ENCODE data around the gene COTL1. TPM values are rescaled to one million over a fixed set of nuclear protein-coding genes. Genes with fewer than 3 reads are reported as not detected.

Gene COTL1
- total and polyA plus RNA-seq, 4 donors: 41.4 to 182 (median 132) TPM

DNA sequence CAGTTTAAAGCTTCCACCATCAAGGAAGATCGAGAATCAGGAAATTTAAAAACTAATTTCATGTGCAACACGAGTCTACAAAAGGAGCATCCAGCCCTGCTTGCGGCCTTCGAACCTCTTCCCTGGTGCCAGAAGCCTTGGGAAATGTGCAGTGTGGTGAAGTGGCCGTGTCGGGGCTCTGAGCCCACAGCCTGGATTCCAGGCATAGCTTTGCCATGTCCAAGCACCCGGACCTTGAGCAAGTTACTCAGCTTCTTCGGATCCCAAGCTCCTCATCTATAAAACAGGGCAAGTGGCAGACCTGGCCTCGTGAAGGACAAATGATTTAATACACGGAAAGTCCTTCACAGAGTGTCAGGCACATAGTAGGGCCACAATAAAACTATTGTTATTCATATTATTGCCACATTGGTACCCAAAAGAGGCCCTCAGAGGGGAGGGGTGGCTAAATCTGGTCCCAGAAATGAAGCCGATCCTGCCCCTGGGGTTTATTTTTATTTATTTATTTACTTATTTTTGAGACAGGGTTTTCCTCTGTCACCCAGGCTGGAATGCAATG, 34.8 kb downstream of the COTL1 start:
- H3K27me3 ChIP-seq (ENCODE audit: control insufficient read depth, insufficient read depth, low read length): no peaks in the 10 kb centered on the region
- no peaks in the 10 kb centered on the region for H3K9me3 ChIP-seq (ENCODE audit: control insufficient read depth, insufficient read depth, low read length)
- peaks cover 9% of the 10 kb centered on the region for H3K36me3 ChIP-seq (ENCODE audit: control insufficient read depth, insufficient read depth, low read length)
- WGBS (ENCODE audit: insufficient coverage): 71% methylated on average over 8 of the region's 11 CpGs
- no peak for DNase-seq (ENCODE audit: low read depth in 4 of 6, low spot score in 6 of 6)
- peaks cover 63% of the 10 kb centered on the region for H3K4me1 ChIP-seq (ENCODE audit: control insufficient read depth, insufficient read depth, low read length)
- H3K4me3 ChIP-seq (ENCODE audit: low read depth, low read length): no peak overlapping the region
- H3K27ac ChIP-seq (ENCODE audit: low read depth, low read length): no peak overlapping the region

DNA sequence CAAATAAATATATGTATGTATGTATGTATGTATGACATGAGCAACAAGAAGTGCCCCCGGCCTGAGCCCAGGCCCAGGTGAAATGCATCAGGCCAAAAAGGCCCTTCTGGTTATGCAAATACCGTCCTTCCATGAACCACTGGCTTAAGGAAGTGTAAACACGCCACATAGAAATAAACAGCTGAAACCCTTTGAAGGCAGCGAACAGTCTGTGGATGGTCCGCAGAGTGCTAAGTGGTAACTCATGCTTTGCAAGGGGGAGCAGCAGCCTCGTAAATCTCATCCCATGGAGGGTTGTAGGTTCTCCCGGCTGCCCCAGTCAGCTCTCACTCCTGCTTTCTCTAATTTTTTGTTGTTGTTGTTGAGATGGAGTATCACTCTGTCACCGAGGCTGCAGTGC, 36.7 kb downstream of the COTL1 start:
- H3K36me3 ChIP-seq (ENCODE audit: control insufficient read depth, insufficient read depth, low read length): peaks cover 6% of the 10 kb centered on the region
- H3K9me3 ChIP-seq (ENCODE audit: control insufficient read depth, insufficient read depth, low read length): no peaks in the 10 kb centered on the region
- H3K4me1 ChIP-seq (ENCODE audit: control insufficient read depth, insufficient read depth, low read length): peaks cover 46% of the 10 kb centered on the region
- no peak for DNase-seq (ENCODE audit: low read depth in 4 of 6, low spot score in 6 of 6)
- 70% methylated on average over 2 of the region's 8 CpGs for WGBS (ENCODE audit: insufficient coverage)
- no peaks in the 10 kb centered on the region for H3K27me3 ChIP-seq (ENCODE audit: control insufficient read depth, insufficient read depth, low read length)
- no peak overlapping the region for H3K4me3 ChIP-seq (ENCODE audit: low read depth, low read length)
- no peak overlapping the region for H3K27ac ChIP-seq (ENCODE audit: low read depth, low read length)

DNA sequence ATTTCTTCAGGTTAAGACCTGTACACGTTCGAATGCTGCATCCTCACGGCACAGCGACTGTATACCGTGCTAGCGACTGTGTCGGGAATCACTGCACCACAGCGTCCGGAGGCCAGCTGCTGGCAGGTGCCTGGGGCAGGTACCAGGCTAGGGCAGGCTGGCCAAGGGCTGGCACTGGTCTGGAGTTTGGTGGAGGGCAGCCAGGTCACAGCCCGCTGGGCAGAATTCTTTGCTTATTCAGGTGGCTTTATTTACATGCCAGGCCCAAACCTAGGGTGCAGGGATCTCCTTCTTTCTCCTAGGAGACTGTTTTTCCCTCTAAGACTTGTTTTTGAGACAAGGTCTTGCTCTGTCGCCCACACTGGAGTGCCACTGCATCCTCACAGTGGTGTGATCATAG, 37.9 kb downstream of the COTL1 start:
- DNase-seq (ENCODE audit: low read depth in 4 of 6, low spot score in 6 of 6): no peak
- no peak overlapping the region for H3K4me3 ChIP-seq (ENCODE audit: low read depth, low read length)
- H3K4me1 ChIP-seq (ENCODE audit: control insufficient read depth, insufficient read depth, low read length): peaks cover 34% of the 10 kb centered on the region
- no peak overlapping the region for H3K27ac ChIP-seq (ENCODE audit: low read depth, low read length)
- H3K36me3 ChIP-seq (ENCODE audit: control insufficient read depth, insufficient read depth, low read length): peaks cover 6% of the 10 kb centered on the region
- no peaks in the 10 kb centered on the region for H3K9me3 ChIP-seq (ENCODE audit: control insufficient read depth, insufficient read depth, low read length)
- WGBS (ENCODE audit: insufficient coverage): 88% methylated on average over 11 of the region's 11 CpGs
- H3K27me3 ChIP-seq (ENCODE audit: control insufficient read depth, insufficient read depth, low read length): no peaks in the 10 kb centered on the region

DNA sequence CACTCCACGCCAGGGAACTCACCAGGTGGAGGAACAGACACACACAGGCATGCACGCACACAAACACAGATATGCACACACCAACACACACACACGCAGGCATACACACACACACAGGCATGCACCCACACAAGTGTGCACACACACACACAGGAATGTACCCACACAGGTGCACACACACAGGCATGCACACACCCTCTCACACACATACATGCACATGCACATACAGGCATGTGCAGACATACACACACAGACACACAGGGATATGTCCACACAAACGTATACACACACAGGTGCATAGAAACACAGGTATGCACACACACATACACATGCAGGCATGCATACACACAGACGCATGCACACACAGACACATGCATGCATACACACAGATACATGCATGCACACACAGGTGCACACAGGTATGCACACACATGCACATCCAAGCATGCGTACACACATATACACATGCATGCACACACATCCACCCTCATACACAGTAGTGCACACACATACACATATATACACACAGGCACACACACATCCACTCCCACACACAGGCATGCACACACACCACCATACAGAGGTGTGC, 39.2 kb downstream of the COTL1 start:
- no peaks in the 10 kb centered on the region for H3K27me3 ChIP-seq (ENCODE audit: control insufficient read depth, insufficient read depth, low read length)
- H3K27ac ChIP-seq (ENCODE audit: low read depth, low read length): no peak overlapping the region
- DNase-seq (ENCODE audit: low read depth in 4 of 6, low spot score in 6 of 6): no peak
- 88% methylated on average over 6 of the region's 6 CpGs for WGBS (ENCODE audit: insufficient coverage)
- H3K9me3 ChIP-seq (ENCODE audit: control insufficient read depth, insufficient read depth, low read length): no peaks in the 10 kb centered on the region
- no peak overlapping the region for H3K4me3 ChIP-seq (ENCODE audit: low read depth, low read length)
- H3K4me1 ChIP-seq (ENCODE audit: control insufficient read depth, insufficient read depth, low read length): peaks cover 29% of the 10 kb centered on the region
- peaks cover 9% of the 10 kb centered on the region for H3K36me3 ChIP-seq (ENCODE audit: control insufficient read depth, insufficient read depth, low read length)

DNA sequence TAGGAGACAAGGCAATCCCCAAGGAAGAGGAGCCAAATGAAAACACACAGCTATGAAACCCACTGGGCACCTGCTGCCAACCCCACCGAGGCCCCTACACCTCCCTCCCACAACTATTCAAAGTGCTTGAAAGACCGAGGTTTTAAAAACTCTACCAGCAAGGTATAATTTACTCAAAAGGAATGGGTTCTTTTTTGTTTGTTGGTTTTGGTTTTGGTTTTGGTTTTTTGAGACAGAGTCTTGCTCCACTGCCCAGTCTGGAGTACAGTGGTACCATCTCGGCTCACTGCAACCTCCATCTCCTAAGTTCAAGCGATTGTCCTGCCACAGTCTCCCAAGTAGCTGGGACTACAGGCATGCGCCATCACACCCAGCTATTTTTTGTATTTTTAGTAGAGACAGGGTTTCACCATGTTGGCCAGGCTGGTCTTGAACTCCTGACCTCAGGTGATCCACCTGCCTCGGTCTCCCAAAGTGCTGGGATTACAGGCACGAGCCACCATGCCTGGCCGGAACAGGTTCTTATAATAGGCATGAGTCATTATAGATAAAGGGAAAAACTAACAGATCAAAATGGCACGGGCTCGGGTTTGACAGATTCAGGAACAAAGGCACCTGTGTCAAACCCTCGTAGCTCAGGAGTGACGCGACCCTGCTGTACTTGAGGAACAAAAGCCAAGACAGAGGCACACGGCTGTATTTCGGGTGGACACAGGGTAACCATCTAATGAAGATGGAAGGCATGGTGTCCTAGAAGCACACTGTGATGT, 40.7 kb downstream of the COTL1 start:
- Histone ChIP-seq H3K4me3 (ENCODE audit: low read depth, low read length) (no peak overlapping the region), H3K36me3 (ENCODE audit: control insufficient read depth, insufficient read depth, low read length) (peaks cover 9% of the 10 kb centered on the region), H3K9me3 (ENCODE audit: control insufficient read depth, insufficient read depth, low read length) (no peaks in the 10 kb centered on the region), H3K4me1 (ENCODE audit: control insufficient read depth, insufficient read depth, low read length) (peaks cover 27% of the 10 kb centered on the region), H3K27me3 (ENCODE audit: control insufficient read depth, insufficient read depth, low read length) (no peaks in the 10 kb centered on the region), H3K27ac (ENCODE audit: low read depth, low read length) (no peak overlapping the region)
- DNase-seq (ENCODE audit: low read depth in 4 of 6, low spot score in 6 of 6): no peak
- WGBS (ENCODE audit: insufficient coverage): 91% methylated on average over 8 of the region's 15 CpGs

DNA sequence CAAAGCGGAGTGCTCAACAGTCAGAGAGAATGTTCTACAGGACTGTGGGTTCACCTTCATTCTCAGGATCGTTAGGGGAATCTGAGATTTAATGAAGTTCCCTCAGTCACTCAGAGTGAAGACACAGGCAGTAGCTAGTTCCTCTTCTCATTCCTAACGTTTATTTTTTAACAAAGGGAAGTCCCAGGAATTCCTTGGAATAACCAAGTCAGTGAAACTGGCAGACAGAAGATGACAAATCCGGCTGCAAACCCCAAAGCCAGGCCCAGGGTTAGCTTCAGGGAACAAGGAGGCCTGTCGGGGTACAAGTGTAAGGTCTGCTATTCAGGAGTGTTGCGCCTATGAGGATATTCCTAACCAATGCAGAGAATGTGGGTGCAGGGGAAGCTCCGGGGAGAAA, 42.0 kb downstream of the COTL1 start:
- H3K27ac ChIP-seq (ENCODE audit: low read depth, low read length): no peak overlapping the region
- no peak overlapping the region for H3K4me3 ChIP-seq (ENCODE audit: low read depth, low read length)
- H3K4me1 ChIP-seq (ENCODE audit: control insufficient read depth, insufficient read depth, low read length): peaks cover 30% of the 10 kb centered on the region
- H3K36me3 ChIP-seq (ENCODE audit: control insufficient read depth, insufficient read depth, low read length): peaks cover 16% of the 10 kb centered on the region
- WGBS (ENCODE audit: insufficient coverage): 94% methylated on average over 7 of the region's 7 CpGs
- no peaks in the 10 kb centered on the region for H3K27me3 ChIP-seq (ENCODE audit: control insufficient read depth, insufficient read depth, low read length)
- no peaks in the 10 kb centered on the region for H3K9me3 ChIP-seq (ENCODE audit: control insufficient read depth, insufficient read depth, low read length)
- no peak for DNase-seq (ENCODE audit: low read depth in 4 of 6, low spot score in 6 of 6)

DNA sequence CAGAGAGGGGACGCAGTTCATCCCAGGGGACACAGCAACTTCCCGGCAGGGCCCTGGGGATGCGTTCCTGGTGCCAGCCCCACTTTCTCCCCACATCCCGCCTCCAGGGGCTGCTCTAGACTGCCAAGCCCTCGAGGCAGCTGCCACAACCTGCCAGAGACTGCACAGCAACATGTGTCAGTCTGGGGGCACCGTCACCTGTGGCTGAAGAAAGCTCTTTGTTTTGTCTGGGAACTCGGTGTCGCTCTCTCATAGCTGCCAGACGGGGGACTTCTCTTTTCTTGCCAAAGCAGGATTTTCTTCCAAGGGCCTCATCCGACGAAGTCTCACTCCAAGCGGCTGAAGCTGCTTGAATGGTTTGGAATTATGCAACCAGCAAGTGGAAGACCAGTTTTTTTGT, 43.7 kb downstream of the COTL1 start:
- Histone ChIP-seq H3K36me3 (ENCODE audit: control insufficient read depth, insufficient read depth, low read length) (peaks cover 12% of the 10 kb centered on the region), H3K9me3 (ENCODE audit: control insufficient read depth, insufficient read depth, low read length) (no peaks in the 10 kb centered on the region), H3K4me3 (ENCODE audit: low read depth, low read length) (no peak overlapping the region), H3K27ac (ENCODE audit: low read depth, low read length) (no peak overlapping the region), H3K27me3 (ENCODE audit: control insufficient read depth, insufficient read depth, low read length) (no peaks in the 10 kb centered on the region), H3K4me1 (ENCODE audit: control insufficient read depth, insufficient read depth, low read length) (peaks cover 24% of the 10 kb centered on the region)
- WGBS (ENCODE audit: insufficient coverage): 45% methylated on average over 12 of the region's 12 CpGs
- peak in 1 of 6 donors; percentile 84 for DNase-seq (ENCODE audit: low read depth in 4 of 6, low spot score in 6 of 6)

DNA sequence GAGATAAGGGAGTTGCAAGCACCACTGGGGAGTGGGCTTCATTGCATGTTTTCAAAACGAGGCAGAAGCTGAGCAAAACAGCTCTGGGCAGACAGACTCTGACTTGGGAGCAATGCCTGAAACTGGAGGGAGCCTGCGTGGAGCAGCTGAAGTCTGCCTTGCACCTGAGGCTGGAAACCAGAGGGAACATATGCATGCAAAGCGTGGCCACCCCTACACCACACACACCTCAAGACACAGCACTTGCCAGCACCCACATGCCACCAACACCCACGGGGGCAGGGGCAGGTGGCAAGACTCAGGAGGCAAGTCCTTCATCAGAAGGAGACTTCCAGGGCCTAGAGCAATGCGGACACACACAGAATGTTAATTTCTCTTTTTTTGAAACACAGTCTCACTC, 45.8 kb downstream of the COTL1 start:
- H3K36me3 ChIP-seq (ENCODE audit: control insufficient read depth, insufficient read depth, low read length): peaks cover 15% of the 10 kb centered on the region
- no peak overlapping the region for H3K27ac ChIP-seq (ENCODE audit: low read depth, low read length)
- H3K4me3 ChIP-seq (ENCODE audit: low read depth, low read length): no peak overlapping the region
- peak in 1 of 6 donors; percentile 59 for DNase-seq (ENCODE audit: low read depth in 4 of 6, low spot score in 6 of 6)
- H3K4me1 ChIP-seq (ENCODE audit: control insufficient read depth, insufficient read depth, low read length): peaks cover 28% of the 10 kb centered on the region
- H3K27me3 ChIP-seq (ENCODE audit: control insufficient read depth, insufficient read depth, low read length): no peaks in the 10 kb centered on the region
- WGBS (ENCODE audit: insufficient coverage): 70% methylated on average over 5 of the region's 5 CpGs
- H3K9me3 ChIP-seq (ENCODE audit: control insufficient read depth, insufficient read depth, low read length): no peaks in the 10 kb centered on the region

DNA sequence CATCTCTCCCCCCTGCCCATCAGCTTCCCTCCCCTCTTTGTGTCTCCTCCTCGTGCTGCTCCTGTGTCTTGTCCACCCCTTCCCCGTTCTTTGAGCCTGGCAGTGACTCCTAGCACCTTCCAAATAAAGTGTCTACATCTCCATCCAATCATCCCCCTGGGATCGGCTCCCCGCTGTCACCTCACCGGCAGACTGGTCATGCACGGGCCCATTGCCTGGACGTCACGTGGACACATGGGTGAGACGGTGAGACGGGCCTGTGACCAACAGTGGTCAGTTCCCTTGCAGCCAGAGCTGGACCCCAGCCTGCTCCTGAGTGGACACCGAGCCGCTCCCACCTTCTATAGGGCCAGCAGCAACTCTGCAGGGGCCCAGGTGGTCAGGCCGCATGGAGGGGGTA, 46.4 kb downstream of the COTL1 start:
- H3K4me1 ChIP-seq (ENCODE audit: control insufficient read depth, insufficient read depth, low read length): peaks cover 34% of the 10 kb centered on the region
- no peaks in the 10 kb centered on the region for H3K27me3 ChIP-seq (ENCODE audit: control insufficient read depth, insufficient read depth, low read length)
- 99% methylated on average over 13 of the region's 13 CpGs for WGBS (ENCODE audit: insufficient coverage)
- H3K36me3 ChIP-seq (ENCODE audit: control insufficient read depth, insufficient read depth, low read length): peaks cover 16% of the 10 kb centered on the region
- H3K27ac ChIP-seq (ENCODE audit: low read depth, low read length): no peak overlapping the region
- no peak overlapping the region for H3K4me3 ChIP-seq (ENCODE audit: low read depth, low read length)
- no peaks in the 10 kb centered on the region for H3K9me3 ChIP-seq (ENCODE audit: control insufficient read depth, insufficient read depth, low read length)
- no peak for DNase-seq (ENCODE audit: low read depth in 4 of 6, low spot score in 6 of 6)
